Ascending aorta (tissue), 2 donors: ENCODE results near the gene FAM53B. TPM values are rescaled to one million over a fixed set of nuclear protein-coding genes. Genes with fewer than 3 reads are reported as not detected.

Experiments
- DNase-seq, 2 donors: peaks; one replicate each; pipeline ENCODE4 v3.0.0-alpha.2; 2019; ENCODE audit warnings: low spot score in 2 of 2
- H3K27ac ChIP-seq, 2 donors: fragments of 200-600 bp; sonication (generic); one replicate each; pipeline ENCODE4 v1.5.1; 2016 to 2017; ENCODE audit warnings: mild to moderate bottlenecking in 1 of 2
- H3K27me3 ChIP-seq: fragments of 200-600 bp; sonication (generic); one replicate; pipeline ENCODE4 v1.5.1; 2017
- H3K36me3 ChIP-seq, 2 donors: fragments of 200-600 bp; sonication (generic); one replicate each; pipeline ENCODE4 v1.5.1; 2016
- H3K4me1 ChIP-seq, 2 donors: fragments of 200-600 bp; sonication (generic); one replicate each; pipeline ENCODE4 v1.5.1; 2016 to 2017; ENCODE audit warnings: mild to moderate bottlenecking in 1 of 2
- H3K4me3 ChIP-seq, 2 donors: fragments of 200-600 bp; sonication (generic); one replicate each; pipeline ENCODE4 v1.5.1; 2016 to 2017; ENCODE audit warnings: mild to moderate bottlenecking in 1 of 2
- H3K9me3 ChIP-seq, 2 donors: fragments of 200-600 bp; sonication (generic); one replicate each; pipeline ENCODE4 v1.5.1; 2016
- intact Hi-C: fragments of 100-400 bp; cut with DNase I; formaldehyde crosslinking; loops from one replicate; pipeline ENCODE4 v1.15.1; 2023
- total RNA-seq: library from RNA; depleted of rRNA; stranded (reverse); fragments of >200 nt; gene quantifications from one replicate; pipeline ENCODE4 v1.1.0, GENCODE V29; 2016
- TF ChIP-seq, protein P1 (sequence below), 3 experiments: fragments of 200-600 bp in 2 of 3; fragments of 450-650 bp in 1 of 3; sonication (generic) in 2 of 3; IDR thresholded peaks; one replicate each; pipeline ENCODE4 v1.5.1; 2016 to 2019; ENCODE audit warnings: antibody characterized with exemption in 3 of 3, mild to moderate bottlenecking in 1 of 3, moderate library complexity in 1 of 3

FAM53B gene
- total RNA-seq, 1 donor from 2014 or later, result 52.5 TPM

GRCh38 chr10:124669824-124670654, 74.1 kb downstream of the FAM53B start:
- no peaks in the 10 kb centered on the region for H3K36me3 ChIP-seq
- no peak overlapping the region for H3K4me3 ChIP-seq
- no peaks in the 10 kb centered on the region for H3K27me3 ChIP-seq
- H3K4me1 ChIP-seq, result peaks cover 0 to 3% of the 10 kb centered on the region in 2 donors
- TF ChIP-seq, protein P1, sequence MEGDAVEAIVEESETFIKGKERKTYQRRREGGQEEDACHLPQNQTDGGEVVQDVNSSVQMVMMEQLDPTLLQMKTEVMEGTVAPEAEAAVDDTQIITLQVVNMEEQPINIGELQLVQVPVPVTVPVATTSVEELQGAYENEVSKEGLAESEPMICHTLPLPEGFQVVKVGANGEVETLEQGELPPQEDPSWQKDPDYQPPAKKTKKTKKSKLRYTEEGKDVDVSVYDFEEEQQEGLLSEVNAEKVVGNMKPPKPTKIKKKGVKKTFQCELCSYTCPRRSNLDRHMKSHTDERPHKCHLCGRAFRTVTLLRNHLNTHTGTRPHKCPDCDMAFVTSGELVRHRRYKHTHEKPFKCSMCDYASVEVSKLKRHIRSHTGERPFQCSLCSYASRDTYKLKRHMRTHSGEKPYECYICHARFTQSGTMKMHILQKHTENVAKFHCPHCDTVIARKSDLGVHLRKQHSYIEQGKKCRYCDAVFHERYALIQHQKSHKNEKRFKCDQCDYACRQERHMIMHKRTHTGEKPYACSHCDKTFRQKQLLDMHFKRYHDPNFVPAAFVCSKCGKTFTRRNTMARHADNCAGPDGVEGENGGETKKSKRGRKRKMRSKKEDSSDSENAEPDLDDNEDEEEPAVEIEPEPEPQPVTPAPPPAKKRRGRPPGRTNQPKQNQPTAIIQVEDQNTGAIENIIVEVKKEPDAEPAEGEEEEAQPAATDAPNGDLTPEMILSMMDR (IDR thresholded peaks at IDR 0.05), result no peak
- intact Hi-C loops, result no loop called here
- H3K27ac ChIP-seq, result no peak overlapping the region
- H3K9me3 ChIP-seq, result no peaks in the 10 kb centered on the region
- DNase-seq, result no peak

- Histone ChIP-seq H3K36me3 (no peaks in the 10 kb centered on the region), H3K4me3 (no peak overlapping the region), H3K27me3 (no peaks in the 10 kb centered on the region), H3K4me1 (peaks cover 0 to 3% of the 10 kb centered on the region in 2 donors), H3K27ac (no peak overlapping the region), H3K9me3 (no peaks in the 10 kb centered on the region)
- intact Hi-C loops, result no loop called here
- no peak for DNase-seq
- TF ChIP-seq, protein P1 (IDR thresholded peaks at IDR 0.05), result no peak
Observed at GRCh38 chr10:124669141-124669823, 74.9 kb downstream of the FAM53B start.

DNA sequence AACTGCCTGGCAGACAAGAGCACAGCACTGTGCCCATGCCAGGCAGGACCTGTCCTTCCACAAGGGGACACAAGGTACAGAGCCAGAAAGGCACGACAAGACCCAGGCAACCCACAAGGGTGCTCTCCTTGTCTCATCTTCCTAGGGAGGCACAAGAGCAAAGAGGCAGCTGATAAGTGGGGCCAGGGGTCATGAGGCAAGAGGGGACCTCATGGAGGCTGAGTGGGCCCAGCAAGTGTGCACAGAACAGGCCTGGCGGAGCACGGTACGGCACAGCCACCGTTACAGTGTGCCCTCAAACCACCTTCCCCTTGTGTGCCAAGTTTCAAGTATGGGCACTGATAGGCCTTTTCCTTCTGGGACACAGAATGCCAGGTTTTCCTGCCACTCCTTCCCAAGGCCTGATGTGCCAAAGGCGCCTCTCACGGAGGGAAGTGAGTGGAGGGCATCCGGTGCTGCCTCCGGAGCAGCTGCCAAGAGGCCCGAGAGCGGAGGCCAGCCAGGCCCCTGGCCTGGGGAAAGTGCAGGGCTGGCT, 75.6 kb downstream of the FAM53B start:
- Histone ChIP-seq H3K4me1 (peaks cover 0 to 3% of the 10 kb centered on the region in 2 donors), H3K27ac (no peak overlapping the region), H3K36me3 (no peaks in the 10 kb centered on the region), H3K27me3 (no peaks in the 10 kb centered on the region), H3K4me3 (no peak overlapping the region), H3K9me3 (no peaks in the 10 kb centered on the region)
- TF ChIP-seq, protein P1 (IDR thresholded peaks at IDR 0.05), result no peak
- DNase-seq, result no peak
- intact Hi-C loops, result no loop called here

DNA sequence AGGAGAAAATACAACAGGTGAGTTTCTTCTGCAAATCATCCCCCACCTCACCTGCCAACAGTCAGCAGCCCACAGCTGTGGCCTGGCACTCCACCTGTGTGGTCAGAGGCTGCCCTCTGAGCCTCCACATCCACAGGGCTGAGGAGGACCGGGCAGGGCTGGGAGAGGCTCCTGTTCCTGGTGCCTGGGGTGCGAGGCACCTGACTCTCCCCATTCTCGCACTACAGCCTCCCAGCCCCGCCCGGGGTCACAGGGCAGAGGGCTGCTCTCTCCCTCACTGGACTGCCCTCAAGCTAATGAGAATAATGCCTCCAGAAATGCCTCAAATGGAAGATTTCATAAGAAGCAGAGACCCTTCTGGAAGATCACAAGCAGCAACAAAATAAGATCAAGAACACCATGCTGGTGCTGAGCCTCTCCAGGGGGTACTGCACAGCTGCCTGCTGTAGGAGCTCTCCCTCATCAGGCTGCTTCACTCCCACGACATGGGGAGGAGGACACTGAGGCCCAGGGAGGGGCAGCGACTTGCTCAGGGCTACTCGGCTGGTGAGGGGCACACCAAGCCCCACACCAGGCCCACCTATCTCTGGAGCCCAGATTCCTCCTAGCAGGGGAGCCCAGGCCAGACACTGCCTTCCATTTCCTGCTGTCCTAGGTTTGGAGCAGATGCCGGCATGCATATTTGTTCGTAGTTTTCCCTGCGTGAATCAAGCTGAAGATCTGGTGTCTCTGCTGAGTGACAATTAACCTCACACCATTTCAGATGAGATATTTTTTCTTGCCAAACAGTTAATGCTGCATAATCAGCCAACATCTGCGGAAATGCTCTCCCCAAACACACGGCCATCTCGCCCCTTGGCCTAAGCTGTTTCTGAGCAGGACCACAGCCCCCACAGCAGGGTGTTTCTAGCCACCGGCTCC, 76.5 kb downstream of the FAM53B start:
- H3K27ac ChIP-seq, result no peak overlapping the region
- intact Hi-C loops, result no loop called here
- no peaks in the 10 kb centered on the region for H3K36me3 ChIP-seq
- no peaks in the 10 kb centered on the region for H3K9me3 ChIP-seq
- DNase-seq, result no peak
- TF ChIP-seq, protein P1 (IDR thresholded peaks at IDR 0.05), result no peak
- H3K27me3 ChIP-seq, result no peaks in the 10 kb centered on the region
- peaks cover 0 to 3% of the 10 kb centered on the region in 2 donors for H3K4me1 ChIP-seq
- H3K4me3 ChIP-seq, result no peak overlapping the region

- no peak for DNase-seq
- TF ChIP-seq, protein P1 (IDR thresholded peaks at IDR 0.05), result no peak
- no peaks in the 10 kb centered on the region for H3K36me3 ChIP-seq
- no peaks in the 10 kb centered on the region for H3K4me1 ChIP-seq
- H3K4me3 ChIP-seq, result no peak overlapping the region
- intact Hi-C loops, result no loop called here
- H3K27ac ChIP-seq, result no peak overlapping the region
- no peaks in the 10 kb centered on the region for H3K27me3 ChIP-seq
- H3K9me3 ChIP-seq, result no peaks in the 10 kb centered on the region
Observed at GRCh38 chr10:124666494-124666893, 77.7 kb downstream of the FAM53B start.
